SK-N-SH treated with all-trans-retinoic acid at 6 μM for 48 hours (cell line): ENCODE data around the gene ABHD2.

Experiments
- ARNTL ChIP-seq: fragments of 450-650 bp; formaldehyde crosslinking; IDR thresholded peaks from 2 replicates; pipeline ENCODE4 v1.5.0; 2020; ENCODE audit warnings: low read depth, mild to moderate bottlenecking, moderate library complexity, borderline replicate concordance
- BACH2 ChIP-seq: fragments of 250-450 bp; sonication (Bioruptor Pico); IDR thresholded peaks from 2 replicates; pipeline ENCODE4 v1.9.0; 2021; ENCODE audit warnings: mild to moderate bottlenecking, borderline replicate concordance
- ISL1 ChIP-seq: fragments of 250-450 bp; sonication (Bioruptor Pico); IDR thresholded peaks from 2 replicates; pipeline ENCODE4 v2.1.2; 2022; ENCODE audit warnings: mild to moderate bottlenecking, moderate library complexity
- SNAI2 ChIP-seq: fragments of 250-450 bp; sonication (Bioruptor Pico); IDR thresholded peaks from 2 replicates; pipeline ENCODE4 v1.5.0; 2020; ENCODE audit warnings: mild to moderate bottlenecking, moderate library complexity
- ZNF8 ChIP-seq: fragments of 450-650 bp; formaldehyde crosslinking; IDR thresholded peaks from 2 replicates; pipeline ENCODE4 v1.5.0; 2020; ENCODE audit warnings: mild to moderate bottlenecking, moderate library complexity
- TF ChIP-seq, protein P1 (sequence below): fragments of 250-450 bp; sonication (Bioruptor Pico); IDR thresholded peaks from 2 replicates; pipeline ENCODE4 v1.8.0; 2020; ENCODE audit warnings: mild to moderate bottlenecking, moderate library complexity, borderline replicate concordance
- TF ChIP-seq, protein P2 (sequence below): fragments of 250-450 bp; sonication (Bioruptor Pico); IDR thresholded peaks from 2 replicates; pipeline ENCODE4 v1.5.0; 2020; ENCODE audit warnings: mild to moderate bottlenecking, moderate library complexity

GRCh38 chr15:89068325-89068784 is 19.9 kb upstream of the ABHD2 start:
- TF ChIP-seq, protein P1, sequence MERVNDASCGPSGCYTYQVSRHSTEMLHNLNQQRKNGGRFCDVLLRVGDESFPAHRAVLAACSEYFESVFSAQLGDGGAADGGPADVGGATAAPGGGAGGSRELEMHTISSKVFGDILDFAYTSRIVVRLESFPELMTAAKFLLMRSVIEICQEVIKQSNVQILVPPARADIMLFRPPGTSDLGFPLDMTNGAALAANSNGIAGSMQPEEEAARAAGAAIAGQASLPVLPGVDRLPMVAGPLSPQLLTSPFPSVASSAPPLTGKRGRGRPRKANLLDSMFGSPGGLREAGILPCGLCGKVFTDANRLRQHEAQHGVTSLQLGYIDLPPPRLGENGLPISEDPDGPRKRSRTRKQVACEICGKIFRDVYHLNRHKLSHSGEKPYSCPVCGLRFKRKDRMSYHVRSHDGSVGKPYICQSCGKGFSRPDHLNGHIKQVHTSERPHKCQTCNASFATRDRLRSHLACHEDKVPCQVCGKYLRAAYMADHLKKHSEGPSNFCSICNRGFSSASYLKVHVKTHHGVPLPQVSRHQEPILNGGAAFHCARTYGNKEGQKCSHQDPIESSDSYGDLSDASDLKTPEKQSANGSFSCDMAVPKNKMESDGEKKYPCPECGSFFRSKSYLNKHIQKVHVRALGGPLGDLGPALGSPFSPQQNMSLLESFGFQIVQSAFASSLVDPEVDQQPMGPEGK (CRISPR knock-in tag): no peak
- no peak for TF ChIP-seq ZNF8
- no peak for TF ChIP-seq SNAI2 (CRISPR knock-in tag)
- TF ChIP-seq ARNTL (CRISPR knock-in tag): no peak
- no peak for TF ChIP-seq ISL1 (CRISPR knock-in tag)
- TF ChIP-seq, protein P2, sequence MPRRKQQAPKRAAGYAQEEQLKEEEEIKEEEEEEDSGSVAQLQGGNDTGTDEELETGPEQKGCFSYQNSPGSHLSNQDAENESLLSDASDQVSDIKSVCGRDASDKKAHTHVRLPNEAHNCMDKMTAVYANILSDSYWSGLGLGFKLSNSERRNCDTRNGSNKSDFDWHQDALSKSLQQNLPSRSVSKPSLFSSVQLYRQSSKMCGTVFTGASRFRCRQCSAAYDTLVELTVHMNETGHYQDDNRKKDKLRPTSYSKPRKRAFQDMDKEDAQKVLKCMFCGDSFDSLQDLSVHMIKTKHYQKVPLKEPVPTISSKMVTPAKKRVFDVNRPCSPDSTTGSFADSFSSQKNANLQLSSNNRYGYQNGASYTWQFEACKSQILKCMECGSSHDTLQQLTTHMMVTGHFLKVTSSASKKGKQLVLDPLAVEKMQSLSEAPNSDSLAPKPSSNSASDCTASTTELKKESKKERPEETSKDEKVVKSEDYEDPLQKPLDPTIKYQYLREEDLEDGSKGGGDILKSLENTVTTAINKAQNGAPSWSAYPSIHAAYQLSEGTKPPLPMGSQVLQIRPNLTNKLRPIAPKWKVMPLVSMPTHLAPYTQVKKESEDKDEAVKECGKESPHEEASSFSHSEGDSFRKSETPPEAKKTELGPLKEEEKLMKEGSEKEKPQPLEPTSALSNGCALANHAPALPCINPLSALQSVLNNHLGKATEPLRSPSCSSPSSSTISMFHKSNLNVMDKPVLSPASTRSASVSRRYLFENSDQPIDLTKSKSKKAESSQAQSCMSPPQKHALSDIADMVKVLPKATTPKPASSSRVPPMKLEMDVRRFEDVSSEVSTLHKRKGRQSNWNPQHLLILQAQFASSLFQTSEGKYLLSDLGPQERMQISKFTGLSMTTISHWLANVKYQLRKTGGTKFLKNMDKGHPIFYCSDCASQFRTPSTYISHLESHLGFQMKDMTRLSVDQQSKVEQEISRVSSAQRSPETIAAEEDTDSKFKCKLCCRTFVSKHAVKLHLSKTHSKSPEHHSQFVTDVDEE (CRISPR knock-in tag): no peak
- TF ChIP-seq BACH2 (CRISPR knock-in tag): no peak
